HEK293T (cell line): ENCODE measurements around the gene ZDHHC1.

Experiments used
- CTCF ChIA-PET: fragments of 350-600 bp; formaldehyde crosslinking; extraction: SDS; loops from one replicate; lab custom pipeline; 2021; ENCODE audit warnings: antibody characterized with exemption, inconsistent platforms; lab: Yijun Ruan, JAX
- POLR2A ChIA-PET: fragments of 350-600 bp; formaldehyde crosslinking; extraction: SDS; loops from one replicate; lab custom pipeline; 2020; ENCODE audit warnings: antibody characterized with exemption, inconsistent platforms; lab: Yijun Ruan, JAX
- DNase-seq: peaks from one replicate; pipeline ENCODE4 v3.0.0; 2012; ENCODE audit warnings: mixed read lengths; ENCODE audit errors: extremely low spot score
- ARNT ChIP-seq: fragments of 450-650 bp; IDR thresholded peaks from 2 replicates; pipeline ENCODE4 v1.6.1; 2017; ENCODE audit warnings: mild to moderate bottlenecking
- BHLHE40 ChIP-seq: fragments of 450-650 bp; IDR thresholded peaks from 2 replicates; pipeline ENCODE4 v1.6.1; 2016; ENCODE audit warnings: mild to moderate bottlenecking, moderate library complexity, borderline replicate concordance
- CTBP1 ChIP-seq: fragments of 450-650 bp; IDR thresholded peaks from 2 replicates; pipeline ENCODE4 v1.6.1; 2016; ENCODE audit warnings: borderline replicate concordance
- FOXM1 ChIP-seq: fragments of 450-650 bp; IDR thresholded peaks from 2 replicates; pipeline ENCODE4 v1.6.1; 2017; ENCODE audit warnings: mild to moderate bottlenecking, borderline replicate concordance
- LEF1 ChIP-seq: fragments of 450-650 bp; IDR thresholded peaks from 2 replicates; pipeline ENCODE4 v1.6.1; 2017; ENCODE audit warnings: mild to moderate bottlenecking, borderline replicate concordance
- SP1 ChIP-seq: fragments of 450-650 bp; IDR thresholded peaks from 2 replicates; pipeline ENCODE4 v1.6.1; 2017
- SUZ12 ChIP-seq: fragments of 450-650 bp; IDR thresholded peaks from 2 replicates; pipeline ENCODE4 v1.6.1; 2016; ENCODE audit warnings: mild to moderate bottlenecking
- ZNF384 ChIP-seq: fragments of 450-650 bp; IDR thresholded peaks from 2 replicates; pipeline ENCODE4 v1.6.1; 2016

The ZDHHC1 gene

DNA sequence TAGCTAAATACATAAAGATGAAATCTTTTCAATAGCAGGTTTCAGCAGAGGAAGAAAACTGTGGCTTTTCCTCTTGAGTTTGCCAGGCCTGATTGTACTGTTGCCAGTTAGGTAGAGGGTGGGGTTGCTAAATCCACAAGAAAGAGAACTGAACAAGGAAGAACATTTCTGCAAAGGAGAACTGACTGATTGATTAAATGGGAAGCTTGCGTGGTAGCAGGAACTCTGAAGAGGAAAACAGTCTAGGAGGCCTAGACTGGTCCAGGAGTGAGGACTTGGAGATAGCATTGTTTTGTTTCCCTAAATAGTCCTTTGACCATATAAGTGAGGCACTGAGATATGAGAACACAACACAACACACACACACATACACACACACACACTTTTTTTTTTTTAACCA, 70.9 kb downstream of the ZDHHC1 start:
- no peak for DNase-seq
- TF ChIP-seq ARNT: no peak
- TF ChIP-seq SUZ12: no peak
- no peak for TF ChIP-seq BHLHE40
- no peak for TF ChIP-seq LEF1
- TF ChIP-seq ZNF384: no peak
- TF ChIP-seq CTBP1: no peak
- no peak for TF ChIP-seq SP1
- TF ChIP-seq FOXM1: no peak
- ChIA-PET POLR2A (no interaction called here), CTCF (interaction anchor here (1.1 kb wide), 1 partner anchor 83 kb away, joined by 3 read pairs; no protein-coding TSS in a partner anchor)
